Endothelial cell of hepatic sinusoid (primary cell): ENCODE results near the gene NES.

Experiments used
- in situ Hi-C: cut with HindIII; loops from 2 replicates; pipeline ENCODE4 v1.10.0; 2017; ENCODE audit warnings: low sequenced_read_pairs

Gene NES

DNA sequence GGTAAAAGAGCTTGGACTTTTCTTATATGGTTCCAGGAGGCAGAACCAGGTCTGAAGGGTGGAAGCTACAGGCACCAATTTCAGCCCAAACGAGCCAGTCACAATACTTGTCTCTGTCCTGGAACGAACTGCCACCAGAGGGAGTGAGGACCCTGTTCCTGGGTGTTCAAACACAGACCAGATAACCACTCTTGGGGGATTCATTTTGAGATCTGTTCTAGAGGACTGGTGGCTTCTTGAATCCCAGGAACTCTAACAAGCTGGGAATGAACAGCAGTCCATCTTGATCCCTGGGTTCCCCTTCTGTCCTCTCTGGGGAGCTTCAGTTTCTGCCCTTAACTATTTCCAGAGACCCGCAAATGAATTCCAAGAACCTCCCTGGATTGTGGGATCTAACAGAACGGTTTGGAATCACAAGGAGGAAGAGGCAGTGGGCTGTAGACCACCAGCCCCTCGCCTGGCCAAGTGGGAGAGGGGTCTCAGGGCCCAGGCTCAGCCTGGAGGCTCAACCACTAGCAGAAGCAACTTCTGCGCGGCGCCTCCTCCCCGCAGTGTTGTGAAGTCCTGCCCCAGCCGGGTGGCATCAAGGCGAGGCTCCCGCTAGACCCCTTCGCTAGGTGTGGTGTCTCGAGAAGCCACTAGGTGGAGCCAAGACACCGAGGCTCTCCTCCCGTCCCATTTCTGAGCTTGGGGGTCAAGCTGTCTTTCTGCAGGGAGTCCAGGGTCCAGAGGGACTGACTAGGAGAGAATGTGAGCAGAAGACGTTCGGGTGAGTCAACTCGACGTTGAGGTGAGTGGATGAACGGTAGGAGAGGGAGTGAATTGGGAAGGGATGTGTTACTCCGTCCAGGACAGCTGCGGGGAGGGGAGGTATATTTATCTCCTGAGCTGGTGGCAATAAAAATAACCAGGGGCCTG lies 12.1 kb upstream of the NES start:
- in situ Hi-C loops = no loop called here

DNA sequence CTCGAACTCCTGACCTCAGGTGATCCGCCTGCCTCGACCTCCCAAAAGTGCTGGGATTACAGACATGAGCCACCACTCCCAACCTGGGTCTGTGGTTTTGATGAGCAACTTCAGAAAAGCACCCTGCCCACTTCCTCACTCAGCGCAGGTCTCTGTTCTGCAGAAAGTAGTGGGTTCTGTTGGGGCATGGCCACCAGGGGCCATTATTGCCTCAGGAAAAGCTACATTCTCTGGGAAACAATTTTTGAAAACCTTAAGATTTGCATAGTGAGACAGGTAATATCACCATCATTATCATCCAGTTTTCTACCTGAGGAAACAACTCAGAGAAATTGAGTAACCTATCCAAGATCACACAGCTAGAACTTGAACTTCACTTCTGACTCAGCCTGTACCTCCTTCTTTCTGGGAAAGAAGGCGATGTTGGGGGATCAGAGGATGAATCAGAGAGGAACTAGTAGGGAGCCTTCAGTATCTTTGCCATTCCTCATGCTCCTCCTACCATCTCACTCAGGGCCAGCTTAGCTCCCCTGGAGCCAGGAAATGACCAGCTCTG lies 7.1 kb upstream of the NES start:
- in situ Hi-C loops = loop anchor here (5.0 kb wide), 1 partner anchor 57 kb away; no protein-coding TSS in a partner anchor

DNA sequence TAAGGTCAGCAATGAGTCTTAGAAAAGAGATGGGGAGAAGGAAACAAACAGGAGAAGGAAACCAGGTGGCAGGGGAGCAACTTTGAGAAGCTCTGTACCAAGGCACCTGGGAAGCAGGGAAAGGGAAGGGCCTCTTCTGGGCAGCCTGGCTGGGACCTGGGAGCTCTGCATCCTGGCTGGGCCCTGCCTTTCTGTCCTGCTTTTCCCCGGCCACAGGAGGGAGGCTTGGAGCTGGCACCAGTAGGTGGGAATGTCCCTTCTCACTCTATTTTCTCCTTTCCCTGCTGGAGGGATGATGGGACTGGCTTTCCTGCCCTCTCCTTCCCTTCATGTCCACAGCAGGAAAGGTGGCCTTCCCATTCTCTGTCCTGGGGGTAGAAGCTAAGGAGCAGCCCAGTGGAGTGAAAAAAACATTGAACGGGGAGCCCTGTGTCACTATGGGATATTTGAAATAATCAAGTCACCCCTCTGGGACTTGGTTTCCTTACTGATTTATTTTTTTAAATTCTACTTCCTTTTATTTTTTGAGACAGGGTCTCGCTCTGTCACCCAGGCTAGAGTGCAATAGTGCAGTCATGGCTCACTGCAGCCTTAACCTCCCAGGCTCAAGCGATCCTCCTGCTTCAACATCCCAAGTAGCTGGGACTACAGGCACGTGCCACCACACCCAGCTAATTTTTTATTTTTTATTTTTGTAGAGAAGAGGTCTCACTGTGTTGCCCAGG lies 5.1 kb upstream of the NES start:
- in situ Hi-C loops = loop anchor here (5.0 kb wide), 1 partner anchor 55 kb away; no protein-coding TSS in a partner anchor

DNA sequence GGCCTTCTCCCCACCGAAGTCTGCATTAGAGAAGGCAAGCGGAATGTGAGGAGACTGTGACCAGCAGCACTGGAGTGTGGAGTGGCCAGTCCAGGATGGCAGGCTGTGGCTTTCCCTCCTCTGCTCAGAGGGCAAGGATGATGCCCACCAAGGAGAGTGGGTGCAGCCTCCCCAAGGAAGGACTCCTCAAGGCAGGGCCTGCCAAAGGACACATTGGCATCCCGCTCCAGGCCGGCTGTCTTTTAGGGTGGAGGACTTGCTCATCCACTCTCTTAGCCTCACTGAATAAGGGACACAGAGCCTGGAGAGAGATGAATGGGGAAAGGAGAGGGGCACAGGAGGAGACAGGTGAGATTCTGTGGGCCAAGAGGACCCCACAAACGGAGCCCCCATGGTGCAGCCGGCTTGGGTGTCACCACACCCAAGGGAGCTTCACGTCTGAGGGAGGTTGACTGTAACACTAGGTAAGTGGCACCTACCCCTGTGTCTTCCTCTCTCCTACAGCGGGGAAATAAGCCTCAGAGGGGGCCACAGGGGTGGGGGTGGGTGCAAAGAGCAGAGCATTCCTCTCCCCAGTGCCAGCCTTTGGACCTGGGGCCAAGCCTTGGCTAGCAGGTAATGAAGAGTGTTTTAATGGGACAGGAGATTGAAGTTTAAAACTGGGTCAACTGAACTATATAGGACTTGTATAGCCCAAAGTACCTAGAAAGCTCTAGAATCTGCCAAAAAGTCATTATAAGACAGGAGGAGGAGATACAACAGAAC lies 4.2 kb upstream of the NES start:
- in situ Hi-C loops = loop anchor here (5.0 kb wide), 1 partner anchor 54 kb away; no protein-coding TSS in a partner anchor

DNA sequence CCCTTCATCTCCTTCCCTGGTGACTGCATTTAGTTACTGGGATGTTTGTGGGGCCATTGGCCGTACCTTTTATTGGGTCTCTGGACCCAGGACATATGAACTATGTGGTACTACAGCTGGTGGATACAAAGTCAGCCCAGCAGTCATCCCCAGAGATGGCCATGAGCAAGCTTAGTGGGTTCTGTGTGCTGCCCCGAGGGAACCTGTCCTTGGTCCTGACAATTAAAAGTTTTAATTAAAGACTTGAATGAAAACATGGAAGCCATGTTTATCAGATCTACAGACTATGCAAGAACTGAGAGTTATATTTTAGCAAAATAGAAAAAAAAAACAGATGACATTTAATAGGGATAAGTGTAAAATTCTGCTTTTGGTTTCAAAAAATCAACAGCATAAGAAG lies 2.8 kb upstream of the NES start:
- in situ Hi-C loops = loop anchor here (5.0 kb wide), 1 partner anchor 53 kb away; no protein-coding TSS in a partner anchor

DNA sequence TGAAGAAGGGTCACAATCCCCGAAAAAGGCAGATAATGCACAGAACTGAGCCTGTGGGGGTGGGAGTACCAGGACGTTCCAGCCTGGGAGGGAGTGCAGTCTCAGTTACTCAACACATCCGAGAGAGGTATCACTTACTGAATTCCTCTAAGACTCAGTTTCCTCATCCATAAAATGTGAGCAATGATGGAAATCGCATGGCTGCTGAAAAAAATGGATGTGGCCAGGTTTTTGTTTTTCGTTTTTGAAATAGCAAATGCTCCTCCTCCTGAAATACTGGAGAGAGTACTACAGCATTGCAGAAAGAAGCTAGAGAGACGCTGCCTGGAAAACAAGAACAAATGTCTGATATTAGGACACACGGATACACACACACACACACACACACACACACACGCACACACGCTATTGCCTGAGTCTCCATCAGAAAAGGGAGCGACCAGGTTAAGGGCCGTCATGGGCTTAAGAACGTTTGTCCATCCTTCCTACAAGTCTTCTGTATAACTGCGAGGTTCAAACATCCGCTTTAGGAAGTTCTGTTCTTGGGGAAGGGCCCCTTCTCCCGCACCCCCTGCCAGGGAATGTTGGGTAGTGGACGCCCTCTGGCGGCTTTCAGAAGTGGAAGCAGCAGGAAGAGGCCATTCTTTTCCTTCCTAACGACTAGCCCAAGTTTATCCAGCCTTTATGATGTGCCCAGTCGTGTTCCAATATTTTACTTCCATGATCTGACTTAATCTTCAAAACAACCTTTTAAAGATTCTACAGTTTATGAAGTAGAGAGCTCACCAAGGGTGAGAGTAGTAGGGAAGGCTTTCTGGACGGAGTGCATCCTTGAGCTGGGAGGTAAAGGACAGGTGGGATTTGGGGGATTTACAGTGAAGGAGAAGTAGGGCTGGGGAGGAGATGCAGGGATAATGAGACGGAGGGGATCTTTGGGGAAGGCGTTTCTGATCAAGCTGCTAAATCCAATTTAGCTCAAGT lies 699 bp upstream of the NES start:
- in situ Hi-C loops = no loop called here

DNA sequence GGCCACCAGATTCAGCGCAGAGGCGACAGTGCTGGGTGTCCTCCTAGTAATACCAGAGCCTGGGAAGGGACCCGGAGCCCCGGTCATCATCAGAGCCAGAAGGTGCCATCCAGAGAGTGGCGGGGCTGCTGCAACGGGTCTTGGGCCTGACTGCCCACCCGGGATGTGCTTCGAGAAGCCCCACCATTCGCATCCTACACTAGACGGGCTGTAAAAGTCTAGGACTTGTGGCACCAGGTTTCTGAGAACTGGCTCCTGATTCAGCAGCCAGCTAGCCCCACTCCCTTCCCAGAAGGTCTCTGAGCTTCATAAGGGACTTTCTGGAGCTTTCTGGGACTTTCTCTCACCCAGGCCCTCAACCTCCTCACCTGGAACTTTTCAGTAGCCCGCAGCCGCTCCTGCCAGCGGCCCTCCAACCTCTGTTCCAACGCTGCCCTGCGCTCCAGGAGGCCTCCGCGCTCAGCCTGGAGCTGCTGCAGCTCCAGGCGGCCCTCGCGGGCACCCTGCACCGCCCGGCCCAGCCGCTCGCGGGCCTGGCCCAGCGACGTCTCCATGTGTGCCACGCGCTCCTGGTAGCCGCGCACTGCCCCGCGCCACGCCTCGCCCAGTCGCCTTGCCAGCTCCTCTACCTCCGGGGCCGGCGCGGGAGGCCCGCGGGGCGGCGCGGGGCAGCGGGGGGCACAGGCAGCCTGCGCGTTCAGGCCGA lies 940 bp downstream of the NES start:
- in situ Hi-C loops = no loop called here

DNA sequence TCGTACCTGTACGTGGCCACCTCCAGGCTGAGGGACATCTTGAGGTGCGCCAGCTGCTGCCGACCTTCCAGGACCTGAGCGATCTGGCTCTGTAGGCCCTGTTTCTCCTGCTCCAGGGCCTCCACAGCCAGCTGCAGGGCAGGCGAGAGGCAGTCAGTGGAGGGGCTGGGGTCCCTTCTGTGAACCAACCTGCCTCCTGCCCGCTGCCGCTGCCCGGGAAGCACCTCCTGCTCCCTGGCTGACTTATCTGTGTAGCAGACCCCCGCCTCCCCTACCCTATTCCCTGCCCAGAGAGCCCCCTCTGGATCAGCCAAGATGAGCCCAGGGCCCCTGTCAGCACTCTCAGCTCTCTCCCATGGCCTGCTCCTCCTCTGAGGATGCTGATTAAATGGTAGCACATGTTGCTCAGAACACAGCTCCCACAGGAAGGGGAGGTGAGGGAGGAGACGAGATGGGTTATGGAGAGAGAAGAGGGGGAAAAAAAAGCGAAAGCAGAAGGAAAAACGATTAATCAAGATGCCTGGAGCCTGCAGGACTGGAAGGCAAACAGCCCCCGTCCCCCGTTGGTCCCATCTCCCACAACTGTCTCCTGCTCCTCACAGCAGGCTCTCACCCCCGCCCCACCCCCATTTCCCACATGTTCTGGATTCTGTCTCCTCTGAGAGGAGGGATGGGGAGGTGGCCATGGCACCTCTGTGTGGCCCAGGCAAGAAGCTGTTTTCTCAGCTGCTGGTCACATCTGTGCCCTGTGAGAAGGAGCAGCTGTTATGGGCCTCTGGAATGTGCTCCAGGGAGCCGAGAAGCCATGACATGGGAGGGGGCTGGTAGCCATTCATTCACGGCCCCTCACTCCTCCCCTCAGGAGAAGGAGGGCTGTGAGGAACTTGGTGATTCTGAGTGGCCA lies 1.7 kb downstream of the NES start:
- in situ Hi-C loops = no loop called here

DNA sequence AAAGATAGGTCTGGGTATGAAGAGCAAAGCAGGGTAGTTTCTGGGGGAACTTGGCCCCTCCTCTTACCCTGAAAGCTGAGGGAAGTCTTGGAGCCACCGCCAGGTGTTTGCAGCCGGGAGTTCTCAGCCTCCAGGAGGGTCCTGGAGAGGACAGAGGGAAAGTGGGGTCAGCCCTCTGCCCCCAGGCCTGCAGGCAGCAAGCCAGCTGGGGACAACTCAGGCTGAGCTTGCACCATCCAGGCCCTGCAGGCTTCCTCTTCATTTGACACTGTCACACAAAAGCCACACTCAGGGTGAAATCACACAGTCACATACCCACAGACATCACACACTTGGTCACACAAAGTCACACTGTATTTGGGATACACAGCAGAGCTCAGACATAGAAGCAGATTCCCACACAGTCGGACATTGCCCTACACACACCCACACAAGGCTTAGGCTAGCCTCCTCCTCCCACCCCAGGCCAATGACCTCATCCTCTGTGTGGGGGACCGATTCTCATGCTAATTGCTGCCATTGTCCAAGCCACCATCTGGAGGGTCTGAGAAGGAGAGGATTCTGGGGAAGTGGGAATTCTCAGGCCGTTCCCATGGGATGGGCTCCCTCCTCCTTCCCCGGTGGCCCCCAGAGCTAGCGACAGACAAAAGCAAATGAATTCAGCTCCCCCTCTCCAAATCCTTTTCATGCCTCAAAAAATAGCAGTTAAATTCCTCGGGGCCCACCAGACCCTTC lies 3.7 kb downstream of the NES start:
- in situ Hi-C loops = no loop called here

DNA sequence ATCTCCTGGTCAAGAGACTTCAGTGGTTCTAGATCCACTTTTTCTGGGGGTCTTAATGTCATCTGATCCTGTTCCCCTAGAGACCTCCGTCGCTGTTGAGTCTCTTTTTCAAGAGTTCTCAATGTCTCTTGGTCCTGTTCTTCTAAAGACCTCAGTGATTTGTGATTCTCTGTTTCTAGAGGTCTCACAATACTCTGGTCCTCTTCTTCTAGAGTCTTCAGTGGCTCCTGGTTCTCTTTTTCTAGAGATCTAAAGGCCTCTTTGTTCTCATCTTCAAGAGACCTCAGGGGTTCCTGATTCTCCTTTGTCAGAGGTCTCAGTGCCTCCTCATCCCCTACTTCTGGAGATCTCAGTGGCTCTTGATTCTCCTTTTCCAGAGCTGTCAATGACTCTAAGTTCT lies 5.4 kb downstream of the NES start:
- in situ Hi-C loops = no loop called here

DNA sequence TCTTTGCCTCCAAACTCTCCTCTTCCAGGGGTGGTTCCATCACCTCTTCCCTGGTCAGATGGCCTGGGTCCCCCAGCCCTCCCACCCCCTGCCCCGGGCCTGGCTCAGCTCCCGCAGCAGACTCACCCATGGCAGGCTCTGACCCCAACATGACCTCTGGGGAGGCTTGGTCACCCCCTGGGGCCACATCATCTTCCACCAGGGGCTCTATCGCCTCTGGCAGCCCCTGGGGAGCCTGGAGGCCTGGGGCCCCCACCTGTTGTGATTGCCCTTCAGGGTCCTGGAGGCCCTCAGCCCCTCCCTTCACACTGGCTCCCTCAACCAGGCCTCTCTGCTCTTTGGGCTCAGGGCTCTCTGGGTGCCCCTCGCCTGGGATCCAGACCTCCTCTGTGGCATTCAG lies 6.4 kb downstream of the NES start:
- in situ Hi-C loops = no loop called here

DNA sequence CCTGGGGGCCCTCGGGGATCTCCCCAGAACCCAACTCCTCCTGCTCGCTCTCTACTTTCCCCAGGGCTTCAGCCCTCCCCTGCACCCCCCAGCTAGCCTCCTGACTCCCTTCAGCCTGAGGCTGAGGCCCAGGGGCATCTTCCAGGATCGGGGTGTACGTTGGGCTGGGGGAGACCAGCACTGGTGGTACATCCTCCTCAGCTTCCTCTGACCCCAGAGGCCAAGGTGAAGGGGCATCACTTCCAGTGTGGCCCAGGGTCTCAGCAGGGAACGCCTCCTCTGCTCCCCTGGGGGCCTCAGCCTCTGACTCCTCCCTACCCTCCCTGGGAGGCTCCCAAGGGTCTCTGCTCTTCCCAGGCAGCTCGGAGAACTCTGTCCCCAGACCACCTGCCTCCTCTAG lies 6.8 kb downstream of the NES start:
- in situ Hi-C loops = no loop called here

DNA sequence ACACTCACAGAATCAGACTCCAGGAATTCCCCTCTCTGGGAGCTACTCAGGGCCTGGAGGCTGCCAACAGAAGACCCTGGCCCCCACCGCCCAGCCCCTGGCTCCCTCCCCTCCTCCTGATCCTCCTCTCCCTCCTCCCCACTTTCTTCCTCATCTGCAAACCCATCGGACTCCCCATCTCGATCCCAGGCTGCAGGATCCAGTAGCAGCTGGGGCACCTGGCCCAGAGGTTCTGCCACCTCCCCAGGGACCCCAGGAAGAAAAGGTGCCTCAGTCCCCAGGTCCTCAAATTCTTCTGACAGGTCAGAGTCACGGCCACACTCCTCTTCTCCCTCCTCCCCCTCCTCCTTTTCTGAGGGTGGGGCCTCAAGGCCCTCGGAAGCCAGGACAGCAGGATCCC lies 7.4 kb downstream of the NES start:
- in situ Hi-C loops = no loop called here

DNA sequence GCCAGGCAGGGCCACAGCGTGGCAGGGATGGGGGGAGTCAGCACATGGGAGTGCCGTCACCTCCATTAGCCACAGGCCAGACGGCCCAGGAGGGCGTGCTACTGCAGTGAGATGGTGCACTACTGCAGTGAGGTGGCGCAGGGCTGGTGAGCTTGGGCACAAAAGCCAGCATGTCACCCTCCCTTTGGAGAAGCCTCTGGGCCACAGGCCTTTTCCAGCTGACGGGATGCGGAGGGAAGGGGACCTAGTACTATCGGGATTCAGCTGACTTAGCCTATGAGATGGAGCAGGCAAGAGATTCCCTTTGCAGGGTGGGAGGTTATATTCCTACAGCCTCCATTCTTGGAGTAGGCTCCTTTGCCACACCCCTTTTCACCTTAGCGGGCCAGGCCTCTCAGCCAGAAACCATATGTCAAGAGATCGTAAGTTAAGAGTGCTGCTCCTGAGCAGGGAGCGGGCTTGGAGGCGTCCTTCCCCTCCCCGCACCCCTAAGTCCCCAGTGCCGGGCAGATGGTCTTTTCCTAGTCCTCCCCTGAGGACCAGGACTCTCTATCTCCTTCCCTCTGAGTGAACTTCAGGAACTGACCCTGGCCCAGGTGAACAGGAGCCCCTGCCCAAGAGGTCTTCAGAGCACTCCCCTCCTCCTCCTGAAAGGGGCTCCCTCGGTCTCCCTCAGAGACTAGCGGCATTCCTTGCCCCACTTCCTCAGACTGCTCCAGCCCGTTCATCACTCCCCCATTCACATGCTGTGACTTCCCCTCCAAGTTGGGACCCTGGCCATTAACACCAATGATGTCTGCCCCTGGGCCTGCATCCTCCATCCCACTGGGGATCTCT lies 8.2 kb downstream of the NES start:
- in situ Hi-C loops = no loop called here

DNA sequence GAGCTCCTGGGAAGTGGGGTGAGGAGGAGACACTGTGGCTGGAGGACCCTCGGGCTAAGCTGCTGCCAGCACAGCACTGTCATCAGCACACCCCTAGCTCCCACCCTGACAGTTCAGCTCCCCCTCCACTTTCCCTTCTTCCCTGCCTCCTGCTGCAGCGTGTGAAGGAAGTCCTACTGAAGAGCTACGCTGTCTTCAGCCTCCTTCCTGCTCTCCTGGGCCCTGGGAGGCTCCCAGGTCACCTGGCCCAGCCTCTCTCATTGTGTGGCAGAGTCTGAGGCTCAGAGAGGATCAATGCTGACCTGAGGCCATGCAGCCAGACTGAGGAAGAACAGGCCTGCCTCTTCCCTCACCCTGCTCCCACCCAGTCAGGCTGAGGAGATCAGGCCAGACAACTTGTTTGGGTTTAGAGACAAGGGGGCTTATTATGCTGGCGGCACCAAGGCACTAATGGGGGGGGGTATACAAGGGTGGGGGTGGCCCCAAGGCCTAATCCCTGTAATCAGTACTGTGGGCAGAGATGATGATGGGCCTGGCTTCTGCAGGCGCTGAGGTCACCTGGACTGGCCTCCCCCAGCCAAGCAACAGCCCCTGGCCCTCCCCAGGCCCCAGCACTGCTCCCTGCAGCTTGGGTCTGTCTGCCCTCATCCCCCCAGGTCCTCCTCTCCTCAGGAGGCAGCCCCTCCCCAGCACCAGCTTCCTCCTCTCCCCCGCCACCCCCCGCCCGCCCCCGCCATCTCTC lies 9.1 kb downstream of the NES start:
- in situ Hi-C loops = no loop called here

DNA sequence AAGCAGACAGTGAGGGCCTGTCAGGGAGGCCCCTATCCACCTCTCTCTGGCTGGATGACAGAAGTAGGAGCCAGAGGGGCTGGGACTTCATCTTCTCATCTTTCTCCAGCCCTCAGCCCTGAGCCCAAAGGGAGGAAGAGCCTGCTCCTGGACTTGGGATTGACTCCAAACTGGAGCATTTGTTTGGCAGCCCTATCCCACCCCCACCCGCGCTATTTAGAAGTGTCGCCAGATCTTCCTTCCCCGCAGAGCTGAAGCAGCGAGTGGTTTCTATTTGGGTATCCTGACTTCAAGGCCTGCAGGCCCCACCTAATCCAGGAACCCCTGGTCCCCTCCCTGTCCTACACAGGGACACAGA lies 9.6 kb downstream of the NES start:
- in situ Hi-C loops = no loop called here
